Cardiac fibroblast (primary cell): ENCODE data around the gene TM7SF2.
"Not testable (repeated sequence)": the region's sequence is repeated elsewhere in the genome, so short reads cannot be mapped to it uniquely, and the experiment has no call there.

Experiments used
- DNase-seq, 2 donors: peaks; one replicate each; pipeline versions ENCODE4 v3.0.0 to v3.0.0-alpha.2; 2010; ENCODE audit warnings: low read depth in 2 of 2
- H3K4me3 ChIP-seq, 2 donors: replicated peaks in 1 of 2; 1 replicate in 1 of 2; 2 replicates in 1 of 2; pipeline ENCODE4 v1.5.1; 2011; ENCODE audit warnings: low read depth in 2 of 2, low read length in 2 of 2, mild to moderate bottlenecking in 2 of 2, moderate library complexity in 1 of 2
- TF ChIP-seq, protein P1 (sequence below): IDR thresholded peaks from one replicate; pipeline ENCODE4 v1.5.1; 2011; ENCODE audit warnings: low read depth, mild to moderate bottlenecking, low read length, inconsistent platforms

The TM7SF2 gene

DNA sequence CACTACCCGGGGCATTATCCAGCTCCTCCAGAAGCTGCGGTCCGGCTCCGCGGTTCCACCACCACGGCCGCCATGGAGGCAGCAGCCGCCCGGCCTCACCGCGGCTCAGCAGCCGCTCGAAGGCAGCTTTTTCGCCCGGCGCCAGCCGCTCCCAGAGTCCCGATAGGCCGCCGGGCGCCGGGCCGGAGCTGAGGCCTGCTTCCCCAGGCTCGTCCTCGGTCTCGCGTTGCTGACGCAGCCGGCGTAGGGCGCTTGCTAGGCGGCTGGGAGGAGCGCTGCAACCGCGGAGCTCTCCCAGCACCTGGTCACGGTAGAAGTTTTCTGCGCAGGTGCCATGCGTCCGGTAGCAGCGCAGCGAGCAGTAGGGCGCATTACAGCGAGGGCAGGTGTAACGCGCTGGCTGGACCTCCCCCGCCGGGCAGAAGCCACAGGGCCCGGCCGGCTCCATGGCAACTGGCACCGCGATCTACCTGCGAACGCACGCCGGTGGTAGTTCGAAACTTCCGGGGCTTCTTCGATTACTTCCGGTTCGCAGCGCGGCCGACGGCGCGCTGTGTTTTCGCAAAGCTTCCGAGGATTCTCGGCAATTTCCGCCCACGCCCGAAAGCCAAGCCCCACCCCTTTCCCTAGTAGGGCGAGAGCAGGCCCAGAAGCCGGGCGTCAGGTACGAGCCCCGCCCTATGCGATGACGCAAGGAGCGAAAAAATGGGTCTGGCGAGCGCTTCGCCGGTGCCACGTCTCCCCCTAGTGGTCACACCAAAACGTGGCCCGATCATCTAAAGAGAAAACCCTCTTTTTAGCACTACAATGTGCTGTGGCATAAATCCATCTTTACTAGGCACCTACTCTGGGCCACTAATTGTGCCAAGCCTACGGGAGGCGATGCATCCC, 5.8 kb downstream of the TM7SF2 start, which contains the start of gene ZNHIT2:
Gene ZNHIT2, minus strand, starts transcription at position 496 of the 891 bp plus-strand sequence. Its CDS starts 48 bp downstream, at position 448.
- H3K4me3 ChIP-seq = peak within 1 kb of the TSS; percentile 92 to 95
- TF ChIP-seq, protein P1, sequence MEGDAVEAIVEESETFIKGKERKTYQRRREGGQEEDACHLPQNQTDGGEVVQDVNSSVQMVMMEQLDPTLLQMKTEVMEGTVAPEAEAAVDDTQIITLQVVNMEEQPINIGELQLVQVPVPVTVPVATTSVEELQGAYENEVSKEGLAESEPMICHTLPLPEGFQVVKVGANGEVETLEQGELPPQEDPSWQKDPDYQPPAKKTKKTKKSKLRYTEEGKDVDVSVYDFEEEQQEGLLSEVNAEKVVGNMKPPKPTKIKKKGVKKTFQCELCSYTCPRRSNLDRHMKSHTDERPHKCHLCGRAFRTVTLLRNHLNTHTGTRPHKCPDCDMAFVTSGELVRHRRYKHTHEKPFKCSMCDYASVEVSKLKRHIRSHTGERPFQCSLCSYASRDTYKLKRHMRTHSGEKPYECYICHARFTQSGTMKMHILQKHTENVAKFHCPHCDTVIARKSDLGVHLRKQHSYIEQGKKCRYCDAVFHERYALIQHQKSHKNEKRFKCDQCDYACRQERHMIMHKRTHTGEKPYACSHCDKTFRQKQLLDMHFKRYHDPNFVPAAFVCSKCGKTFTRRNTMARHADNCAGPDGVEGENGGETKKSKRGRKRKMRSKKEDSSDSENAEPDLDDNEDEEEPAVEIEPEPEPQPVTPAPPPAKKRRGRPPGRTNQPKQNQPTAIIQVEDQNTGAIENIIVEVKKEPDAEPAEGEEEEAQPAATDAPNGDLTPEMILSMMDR = peak; percentile 86
- DNase-seq = peak; percentile 99

GRCh38 chr11:65118097-65118837, 6.6 kb downstream of the TM7SF2 start:
- no peak for DNase-seq
- H3K4me3 ChIP-seq = no peak overlapping the region
- TF ChIP-seq, protein P1 = no peak

DNA sequence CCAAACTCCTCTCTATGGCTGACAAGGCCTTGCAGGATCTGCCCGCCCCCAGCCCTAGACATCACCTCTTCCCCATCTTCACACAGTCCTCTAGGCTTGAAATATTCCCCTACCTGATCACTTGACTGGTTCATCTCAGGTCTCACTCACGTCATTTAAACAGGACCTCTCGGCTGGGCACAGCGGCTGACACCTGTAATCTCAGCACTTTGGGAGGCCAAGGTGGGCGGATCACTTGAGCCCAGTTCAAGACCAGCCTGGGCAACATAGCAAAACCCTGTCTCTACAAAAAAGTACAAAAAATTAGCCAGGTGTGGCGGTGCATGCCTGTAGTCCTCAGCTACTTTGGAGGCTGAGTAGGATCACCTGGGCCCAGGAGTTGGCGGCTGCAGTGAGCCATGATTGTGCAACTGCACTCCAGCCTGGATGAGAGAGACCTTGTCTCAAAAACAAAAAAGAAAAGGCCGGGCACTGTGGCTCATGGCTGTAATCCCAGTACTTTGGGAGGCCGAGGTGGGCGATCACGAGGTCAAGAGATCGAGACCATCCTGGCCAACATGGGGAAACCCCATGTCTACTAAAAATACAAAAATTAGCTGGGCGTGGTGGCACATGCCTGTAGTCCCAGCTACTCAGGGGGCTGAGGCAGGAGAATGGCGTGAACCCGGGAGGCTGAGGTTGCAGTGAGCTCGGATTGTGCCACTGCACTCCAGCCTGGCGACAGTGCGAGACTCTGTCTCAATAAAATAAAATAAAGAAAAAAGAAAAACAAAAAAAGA, 7.4 kb downstream of the TM7SF2 start:
- H3K4me3 ChIP-seq, DNase-seq: not testable (repeated sequence)

GRCh38 chr11:65119670-65119995, 8.0 kb downstream of the TM7SF2 start:
- DNase-seq = no peak
- TF ChIP-seq, protein P1 = no peak
- H3K4me3 ChIP-seq = no peak overlapping the region

DNA sequence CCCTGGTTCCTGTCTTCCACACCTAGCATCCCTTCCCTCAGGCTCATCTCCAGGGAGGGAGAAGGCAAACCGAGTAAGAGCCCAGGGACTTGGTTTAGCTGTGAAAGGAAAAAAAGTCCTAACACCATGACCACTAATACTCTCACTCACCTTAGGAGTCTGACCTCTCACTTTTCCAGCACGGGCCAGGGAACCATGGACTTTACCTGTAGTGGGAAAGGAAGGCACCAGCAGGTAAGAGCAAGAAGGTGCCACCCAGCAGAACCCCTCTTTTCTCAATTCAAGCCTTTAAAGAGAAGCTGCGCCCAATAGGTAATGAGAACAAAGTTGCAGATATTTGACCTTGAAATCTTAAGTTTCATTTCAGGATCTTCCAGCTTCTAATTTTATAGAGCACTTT, 9.2 kb downstream of the TM7SF2 start:
- no peak for DNase-seq
- TF ChIP-seq, protein P1 = no peak

GRCh38 chr11:65121447-65121864, 9.8 kb downstream of the TM7SF2 start:
- TF ChIP-seq, protein P1 = no peak
- DNase-seq = peak in 1 of 2 donors; percentile 11
- peak overlapping the region; percentile 92 to 96 for H3K4me3 ChIP-seq

More for the DNA sequence above, 9.2 kb downstream of the TM7SF2 start:
- peak overlapping the region in 1 of 2 donors; percentile 96 for H3K4me3 ChIP-seq
